ENCODE results near the gene ZNF614.
"Not testable (repeated sequence)": the region's sequence is repeated elsewhere in the genome, so short reads cannot be mapped to it uniquely, and the experiment has no call there.

The ZNF614 gene

DNA sequence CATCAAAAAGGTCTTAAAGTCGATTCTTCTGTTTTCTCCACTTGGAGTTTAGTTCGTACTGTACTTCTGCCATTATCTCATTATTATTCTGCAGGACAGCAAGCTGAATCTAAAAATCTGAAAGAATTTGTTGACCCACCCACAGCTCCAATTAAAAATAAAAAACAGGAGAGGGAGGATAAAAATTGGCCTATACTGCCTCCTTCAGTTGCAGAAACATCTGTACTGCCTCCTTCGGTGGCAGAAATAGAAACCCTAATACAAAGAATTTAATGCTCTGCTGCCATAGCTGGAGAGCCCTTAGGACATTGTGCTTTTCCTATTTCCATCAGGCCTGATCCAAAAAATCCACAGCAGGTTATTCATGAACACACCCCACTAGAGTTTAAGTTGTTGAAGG, 51.3 kb downstream of the ZNF614 start:
- no peak overlapping the region for H3K9ac ChIP-seq (ENCODE audit: low read depth, low read length)
- peaks cover 30% of the 10 kb centered on the region for H3K9me3 ChIP-seq (ENCODE audit: control insufficient read depth, insufficient read depth, low read length)
- no peaks in the 10 kb centered on the region for H3K4me1 ChIP-seq (ENCODE audit: insufficient read depth, low read length)

DNA sequence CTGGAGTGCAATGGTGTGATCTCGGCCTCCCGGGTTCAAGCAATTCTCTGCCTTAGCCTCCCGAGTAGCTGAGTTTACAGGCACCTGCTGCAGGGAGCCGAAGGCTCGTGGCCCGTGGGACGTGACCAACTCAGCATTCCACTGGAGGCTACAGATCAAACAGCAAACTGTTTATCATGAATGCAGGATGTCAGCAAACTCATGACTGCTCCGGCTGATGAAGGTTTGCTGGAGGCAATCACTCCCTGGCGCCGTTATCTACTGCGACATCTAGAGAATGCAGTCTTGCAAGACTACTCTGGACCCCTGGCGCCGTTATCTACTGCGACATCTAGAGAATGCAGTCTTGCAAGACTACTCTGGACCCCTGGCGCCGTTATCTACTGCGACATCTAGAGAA, 52.4 kb downstream of the ZNF614 start:
- H3K4me1 ChIP-seq (ENCODE audit: insufficient read depth, low read length); H3K36me3 ChIP-seq (ENCODE audit: insufficient read depth, low read length); H3K9ac ChIP-seq (ENCODE audit: low read depth, low read length): not testable (repeated sequence)
- peaks cover 35% of the 10 kb centered on the region for H3K9me3 ChIP-seq (ENCODE audit: control insufficient read depth, insufficient read depth, low read length)

More for the DNA sequence above, 51.3 kb downstream of the ZNF614 start:
- H3K36me3 ChIP-seq (ENCODE audit: insufficient read depth, low read length), result peaks cover 3% of the 10 kb centered on the region

GRCh38 chr19:51971624-51972023, 56.6 kb downstream of the ZNF614 start:
- H3K9ac ChIP-seq (ENCODE audit: low read depth, low read length), result no peak overlapping the region
- no peaks in the 10 kb centered on the region for H3K4me1 ChIP-seq (ENCODE audit: insufficient read depth, low read length)
- peaks cover 38% of the 10 kb centered on the region for H3K9me3 ChIP-seq (ENCODE audit: control insufficient read depth, insufficient read depth, low read length)
- peaks cover 6% of the 10 kb centered on the region for H3K36me3 ChIP-seq (ENCODE audit: insufficient read depth, low read length)

DNA sequence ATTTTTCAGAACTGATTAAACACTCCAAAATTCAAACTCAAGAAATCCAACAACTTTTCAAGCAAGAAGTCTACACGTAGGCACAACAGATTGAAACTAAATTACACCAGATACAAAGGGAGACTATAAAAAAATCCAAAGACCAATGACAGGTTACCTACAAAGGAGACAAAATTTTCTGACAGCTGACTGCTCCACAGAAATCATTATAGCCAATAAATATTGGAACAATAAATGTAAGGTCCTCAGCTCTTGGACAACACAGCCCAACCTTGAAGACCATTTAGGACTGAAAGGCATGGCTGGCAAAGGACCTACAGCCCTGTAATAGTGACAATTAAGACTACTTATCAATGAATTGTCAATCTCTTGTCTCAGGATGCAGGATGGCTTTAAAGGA, 57.5 kb downstream of the ZNF614 start:
- H3K9ac ChIP-seq (ENCODE audit: low read depth, low read length), result no peak overlapping the region
- H3K36me3 ChIP-seq (ENCODE audit: insufficient read depth, low read length), result peaks cover 9% of the 10 kb centered on the region

DNA sequence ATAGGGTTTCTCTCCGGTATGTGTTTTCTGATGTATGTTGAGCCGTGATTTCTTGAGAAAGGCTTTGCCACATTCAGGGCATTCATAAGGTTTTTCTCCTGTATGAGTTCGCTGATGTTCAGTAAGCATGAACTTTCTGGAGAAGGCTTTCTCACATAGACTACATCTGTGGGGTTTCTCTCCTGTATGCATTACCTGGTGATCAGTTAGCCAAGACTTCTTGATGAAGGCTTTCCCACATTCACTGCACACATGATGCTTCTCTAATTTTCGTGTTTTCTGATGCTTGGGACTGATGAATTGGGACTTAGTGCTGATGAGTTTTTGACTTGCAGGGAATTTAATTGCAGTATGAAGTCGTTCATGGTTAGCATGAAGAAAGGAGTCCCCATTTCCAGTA, 62.6 kb downstream of the ZNF614 start:
- Histone ChIP-seq H3K9ac (ENCODE audit: low read depth, low read length) (no peak overlapping the region), H3K9me3 (ENCODE audit: control insufficient read depth, insufficient read depth, low read length) (peaks cover 10% of the 10 kb centered on the region), H3K36me3 (ENCODE audit: insufficient read depth, low read length) (peaks cover 15% of the 10 kb centered on the region; the same call in 1 of the 2 replicates), H3K4me1 (ENCODE audit: insufficient read depth, low read length) (no peaks in the 10 kb centered on the region)

More for the DNA sequence above, 57.5 kb downstream of the ZNF614 start:
- Histone ChIP-seq H3K4me1 (ENCODE audit: insufficient read depth, low read length) (no peaks in the 10 kb centered on the region), H3K9me3 (ENCODE audit: control insufficient read depth, insufficient read depth, low read length) (peaks cover 39% of the 10 kb centered on the region)
